ENCODE results near the gene MMS22L.

The MMS22L gene

DNA sequence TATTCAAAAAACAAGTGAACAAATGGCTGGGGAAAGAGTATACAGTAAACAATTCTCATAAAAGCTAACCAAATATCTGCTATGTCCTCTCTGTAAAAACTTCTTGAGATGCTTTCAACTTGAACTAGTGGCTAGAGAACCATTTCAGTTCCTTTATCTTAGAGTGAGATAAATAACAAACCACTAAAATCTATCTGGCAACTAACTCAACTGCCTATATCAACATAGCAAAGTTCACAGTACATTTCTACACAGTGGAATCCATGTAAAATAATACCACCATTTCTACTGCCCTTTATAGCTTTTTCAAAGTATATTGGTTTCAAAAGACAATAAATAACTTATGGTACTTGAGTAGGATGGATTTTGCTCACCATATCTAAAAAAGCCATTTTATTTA lies 95.1 kb downstream of the MMS22L start:
- TF ChIP-seq, protein P1, sequence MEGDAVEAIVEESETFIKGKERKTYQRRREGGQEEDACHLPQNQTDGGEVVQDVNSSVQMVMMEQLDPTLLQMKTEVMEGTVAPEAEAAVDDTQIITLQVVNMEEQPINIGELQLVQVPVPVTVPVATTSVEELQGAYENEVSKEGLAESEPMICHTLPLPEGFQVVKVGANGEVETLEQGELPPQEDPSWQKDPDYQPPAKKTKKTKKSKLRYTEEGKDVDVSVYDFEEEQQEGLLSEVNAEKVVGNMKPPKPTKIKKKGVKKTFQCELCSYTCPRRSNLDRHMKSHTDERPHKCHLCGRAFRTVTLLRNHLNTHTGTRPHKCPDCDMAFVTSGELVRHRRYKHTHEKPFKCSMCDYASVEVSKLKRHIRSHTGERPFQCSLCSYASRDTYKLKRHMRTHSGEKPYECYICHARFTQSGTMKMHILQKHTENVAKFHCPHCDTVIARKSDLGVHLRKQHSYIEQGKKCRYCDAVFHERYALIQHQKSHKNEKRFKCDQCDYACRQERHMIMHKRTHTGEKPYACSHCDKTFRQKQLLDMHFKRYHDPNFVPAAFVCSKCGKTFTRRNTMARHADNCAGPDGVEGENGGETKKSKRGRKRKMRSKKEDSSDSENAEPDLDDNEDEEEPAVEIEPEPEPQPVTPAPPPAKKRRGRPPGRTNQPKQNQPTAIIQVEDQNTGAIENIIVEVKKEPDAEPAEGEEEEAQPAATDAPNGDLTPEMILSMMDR (IDR thresholded peaks at IDR 0.05; ENCODE audit: low read depth, low read length, missing control alignments): no peak
- no peak overlapping the region for H3K4me3 ChIP-seq (replicated peaks; ENCODE audit: low read depth, low read length)
- no peak for DNase-seq (ENCODE audit: extremely low read depth, low read depth)

DNA sequence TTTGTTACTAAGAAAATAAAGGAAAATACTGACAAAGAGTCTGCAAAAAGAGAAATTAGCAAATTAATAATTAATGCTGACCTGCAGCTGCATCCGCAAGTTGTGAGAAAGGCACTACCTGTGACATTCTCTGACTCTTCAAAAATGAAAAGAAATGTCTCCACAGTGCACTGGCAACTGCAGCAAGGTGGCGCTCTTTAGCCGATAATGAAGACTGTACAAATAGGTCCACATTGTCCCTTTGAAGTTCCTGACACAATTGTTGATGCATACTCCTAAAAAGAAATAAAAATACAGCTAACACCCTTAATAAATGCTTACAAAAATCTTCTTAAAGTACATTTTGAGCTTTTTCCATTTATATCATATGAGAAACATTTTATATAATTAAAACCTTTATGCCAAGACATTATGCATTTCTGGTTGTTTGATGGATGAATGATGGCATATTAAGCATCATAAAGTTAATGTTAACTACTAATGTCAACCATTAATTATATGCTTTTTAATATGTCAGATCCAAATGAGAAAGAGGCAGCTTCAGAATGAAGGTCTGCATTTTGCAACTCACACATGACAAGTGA lies 96.5 kb downstream of the MMS22L start:
- TF ChIP-seq, protein P1 (IDR thresholded peaks at IDR 0.05; ENCODE audit: low read depth, low read length, missing control alignments): peak; percentile 90
- peak; percentile 41 for DNase-seq (ENCODE audit: extremely low read depth, low read depth)

DNA sequence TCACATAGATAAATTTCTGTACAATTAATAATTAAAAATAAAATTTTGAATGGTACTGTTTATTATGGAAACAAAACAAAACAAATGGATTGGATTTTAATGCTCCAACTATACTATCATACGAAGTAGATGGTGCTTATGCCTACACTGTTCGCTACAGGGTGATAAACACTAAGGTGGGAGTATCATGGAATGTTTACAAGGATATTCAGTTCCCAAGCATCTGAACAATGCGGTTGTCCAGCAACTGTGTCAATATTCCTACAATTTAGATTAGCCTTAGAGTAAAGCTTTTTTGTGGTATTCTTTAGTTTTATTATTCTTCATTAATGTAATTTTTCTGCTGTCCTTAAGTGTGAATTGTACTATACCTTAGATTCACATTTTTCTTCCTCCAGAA lies 105.1 kb downstream of the MMS22L start:
- TF ChIP-seq, protein P1 (IDR thresholded peaks at IDR 0.05; ENCODE audit: low read depth, low read length, missing control alignments): no peak
- no peak for DNase-seq (ENCODE audit: extremely low read depth, low read depth)

More for the DNA sequence above, 96.5 kb downstream of the MMS22L start:
- H3K4me3 ChIP-seq (replicated peaks; ENCODE audit: low read depth, low read length): no peak overlapping the region

DNA sequence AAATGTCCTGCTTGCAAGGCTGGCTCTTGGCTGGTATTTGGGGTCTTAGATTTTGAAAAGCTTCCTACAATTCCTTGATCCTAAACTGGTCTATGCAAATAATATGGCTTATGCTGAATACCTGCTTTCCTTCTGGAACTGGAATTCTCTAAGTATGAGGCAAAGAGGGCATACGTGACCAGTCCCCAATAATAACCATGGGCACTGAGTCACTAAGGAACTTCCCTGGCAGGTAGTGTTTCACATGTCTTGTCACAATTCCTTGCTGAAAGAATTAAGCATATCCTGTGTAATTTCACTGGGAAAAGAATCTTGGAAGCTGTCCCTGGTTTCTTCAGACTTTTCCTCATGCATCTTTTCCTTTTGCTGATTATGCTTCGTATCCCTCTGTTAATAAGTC lies 106.5 kb downstream of the MMS22L start:
- TF ChIP-seq, protein P1 (IDR thresholded peaks at IDR 0.05; ENCODE audit: low read depth, low read length, missing control alignments): no peak
- DNase-seq (ENCODE audit: extremely low read depth, low read depth): no peak
- H3K4me3 ChIP-seq (replicated peaks; ENCODE audit: low read depth, low read length): no peak overlapping the region

More for the DNA sequence above, 105.1 kb downstream of the MMS22L start:
- no peak overlapping the region for H3K4me3 ChIP-seq (replicated peaks; ENCODE audit: low read depth, low read length)

DNA sequence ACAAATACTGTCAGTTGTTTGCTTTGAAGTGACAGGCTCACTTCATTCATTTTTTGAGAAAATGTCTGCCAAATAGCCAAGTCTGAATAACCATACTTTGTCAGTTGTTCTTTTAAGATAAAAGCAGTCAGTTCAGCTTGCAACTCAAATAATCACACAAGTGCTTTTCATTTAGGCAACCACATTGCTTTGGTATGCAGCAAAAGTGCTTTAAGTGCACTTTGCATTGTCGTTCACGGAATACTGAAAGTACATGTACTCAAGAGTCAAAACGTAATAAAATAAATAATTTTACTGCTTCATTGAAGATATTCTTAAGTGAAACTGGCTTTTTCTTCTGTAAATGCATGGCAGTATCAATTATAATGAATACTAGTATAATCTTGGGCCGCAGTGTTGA lies 107.2 kb downstream of the MMS22L start:
- TF ChIP-seq, protein P1 (IDR thresholded peaks at IDR 0.05; ENCODE audit: low read depth, low read length, missing control alignments): no peak
- no peak overlapping the region for H3K4me3 ChIP-seq (replicated peaks; ENCODE audit: low read depth, low read length)
- DNase-seq (ENCODE audit: extremely low read depth, low read depth): no peak

GRCh38 chr6:97174471-97174870 lies 108.5 kb downstream of the MMS22L start:
- no peak overlapping the region for H3K4me3 ChIP-seq (replicated peaks; ENCODE audit: low read depth, low read length)
- no peak for DNase-seq (ENCODE audit: extremely low read depth, low read depth)

More at GRCh38 chr6:97174471-97174870, 108.5 kb downstream of the MMS22L start:
- TF ChIP-seq, protein P1 (IDR thresholded peaks at IDR 0.05; ENCODE audit: low read depth, low read length, missing control alignments): no peak
